GM12872 (cell line): ENCODE data around the gene BCL10.

Experiments
- TF ChIP-seq, protein P1 (sequence below): IDR thresholded peaks from 3 replicates; pipeline ENCODE4 v1.5.1; 2011; ENCODE audit warnings: low read depth, mild to moderate bottlenecking, low read length, moderate library complexity; ENCODE audit not compliant: insufficient read depth

BCL10 gene

GRCh38 chr1:85240643-85241042 lies 35.8 kb downstream of the BCL10 start:
- TF ChIP-seq, protein P1, sequence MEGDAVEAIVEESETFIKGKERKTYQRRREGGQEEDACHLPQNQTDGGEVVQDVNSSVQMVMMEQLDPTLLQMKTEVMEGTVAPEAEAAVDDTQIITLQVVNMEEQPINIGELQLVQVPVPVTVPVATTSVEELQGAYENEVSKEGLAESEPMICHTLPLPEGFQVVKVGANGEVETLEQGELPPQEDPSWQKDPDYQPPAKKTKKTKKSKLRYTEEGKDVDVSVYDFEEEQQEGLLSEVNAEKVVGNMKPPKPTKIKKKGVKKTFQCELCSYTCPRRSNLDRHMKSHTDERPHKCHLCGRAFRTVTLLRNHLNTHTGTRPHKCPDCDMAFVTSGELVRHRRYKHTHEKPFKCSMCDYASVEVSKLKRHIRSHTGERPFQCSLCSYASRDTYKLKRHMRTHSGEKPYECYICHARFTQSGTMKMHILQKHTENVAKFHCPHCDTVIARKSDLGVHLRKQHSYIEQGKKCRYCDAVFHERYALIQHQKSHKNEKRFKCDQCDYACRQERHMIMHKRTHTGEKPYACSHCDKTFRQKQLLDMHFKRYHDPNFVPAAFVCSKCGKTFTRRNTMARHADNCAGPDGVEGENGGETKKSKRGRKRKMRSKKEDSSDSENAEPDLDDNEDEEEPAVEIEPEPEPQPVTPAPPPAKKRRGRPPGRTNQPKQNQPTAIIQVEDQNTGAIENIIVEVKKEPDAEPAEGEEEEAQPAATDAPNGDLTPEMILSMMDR, result no peak

- TF ChIP-seq, protein P1, result peak; percentile 31; the same call in 1 of the 3 replicates
These were observed 36.2 kb downstream of the BCL10 start for GRCh38 chr1:85240174-85240601.

GRCh38 chr1:85237613-85238012 lies 38.8 kb downstream of the BCL10 start:
- TF ChIP-seq, protein P1, result no peak

- TF ChIP-seq, protein P1, result peak; percentile 53; the same call in 2 of the 3 replicates
These were observed 46.0 kb downstream of the BCL10 start for GRCh38 chr1:85230305-85230977.

DNA sequence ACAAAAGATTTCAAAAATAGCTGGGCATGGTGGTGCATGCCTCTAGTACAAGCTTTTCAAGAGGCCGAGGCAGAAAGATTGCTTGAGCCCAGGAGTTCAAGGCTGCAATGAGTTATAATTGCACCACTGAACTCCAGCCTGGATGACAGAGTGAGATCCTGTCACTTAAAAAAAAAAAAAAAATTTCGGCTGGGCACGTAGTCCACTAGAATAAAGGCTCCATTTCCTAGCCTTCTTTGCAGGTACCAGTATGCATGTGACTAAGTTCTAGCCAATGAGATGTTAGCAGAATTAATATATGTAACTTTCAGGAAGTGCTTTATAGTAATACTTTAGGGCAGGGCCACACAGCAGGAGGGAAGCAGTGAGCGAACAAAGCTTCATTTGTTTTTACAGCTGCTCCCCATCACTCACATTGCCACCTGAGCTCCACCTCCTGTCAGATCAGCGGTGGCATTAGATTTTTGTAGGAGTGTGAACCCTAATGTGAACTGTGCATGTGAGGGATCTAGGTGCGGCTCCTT lies 46.8 kb downstream of the BCL10 start:
- TF ChIP-seq, protein P1, result no peak

- TF ChIP-seq, protein P1, result no peak
These were observed 47.5 kb downstream of the BCL10 start for GRCh38 chr1:85228972-85229371.

GRCh38 chr1:85225624-85226380 lies 50.6 kb downstream of the BCL10 start:
- TF ChIP-seq, protein P1, result no peak
